ENCODE measurements around the gene ATP6V0C. TPM values are rescaled to one million over a fixed set of nuclear protein-coding genes. Genes with fewer than 3 reads are reported as not detected.

The ATP6V0C gene
- total and polyA plus RNA-seq, 2 of the 13 experiments (the other 11 are each of a cell fraction or from before 2014, with no cell fraction given) = 10.4 to 20.1 TPM

DNA sequence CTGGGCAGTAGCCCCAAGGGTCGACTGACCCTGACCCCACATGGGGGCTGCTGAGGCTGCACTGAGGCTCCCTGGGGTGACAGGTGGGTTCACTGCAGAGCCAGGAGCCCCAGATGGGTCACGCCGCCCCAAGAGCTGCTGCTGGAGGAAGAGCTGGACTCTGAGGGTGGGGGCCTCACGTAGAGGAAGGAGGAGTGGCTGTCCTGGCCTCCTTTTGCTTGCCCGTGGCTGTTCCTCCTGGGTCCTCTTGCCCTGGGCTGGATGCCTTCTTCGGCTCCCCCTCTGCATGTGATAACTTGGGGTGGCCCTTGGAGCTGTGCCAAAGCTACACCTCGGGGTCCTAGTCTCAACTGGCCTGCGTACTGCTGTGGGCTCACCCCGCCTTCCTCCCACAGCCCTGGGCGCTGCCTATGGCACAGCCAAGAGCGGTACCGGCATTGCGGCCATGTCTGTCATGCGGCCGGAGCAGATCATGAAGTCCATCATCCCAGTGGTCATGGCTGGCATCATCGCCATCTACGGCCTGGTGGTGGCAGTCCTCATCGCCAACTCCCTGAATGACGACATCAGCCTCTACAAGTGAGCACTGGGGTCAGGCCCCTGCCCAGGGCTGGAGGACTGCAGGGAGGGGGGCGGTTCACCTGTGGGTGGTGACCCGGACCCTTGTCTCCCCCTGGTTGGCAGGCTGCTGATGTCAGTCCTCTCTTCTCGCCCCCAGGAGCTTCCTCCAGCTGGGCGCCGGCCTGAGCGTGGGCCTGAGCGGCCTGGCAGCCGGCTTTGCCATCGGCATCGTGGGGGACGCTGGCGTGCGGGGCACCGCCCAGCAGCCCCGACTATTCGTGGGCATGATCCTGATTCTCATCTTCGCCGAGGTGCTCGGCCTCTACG is 5.3 kb downstream of the ATP6V0C start (continued):
- TF ChIP-seq, protein P1, sequence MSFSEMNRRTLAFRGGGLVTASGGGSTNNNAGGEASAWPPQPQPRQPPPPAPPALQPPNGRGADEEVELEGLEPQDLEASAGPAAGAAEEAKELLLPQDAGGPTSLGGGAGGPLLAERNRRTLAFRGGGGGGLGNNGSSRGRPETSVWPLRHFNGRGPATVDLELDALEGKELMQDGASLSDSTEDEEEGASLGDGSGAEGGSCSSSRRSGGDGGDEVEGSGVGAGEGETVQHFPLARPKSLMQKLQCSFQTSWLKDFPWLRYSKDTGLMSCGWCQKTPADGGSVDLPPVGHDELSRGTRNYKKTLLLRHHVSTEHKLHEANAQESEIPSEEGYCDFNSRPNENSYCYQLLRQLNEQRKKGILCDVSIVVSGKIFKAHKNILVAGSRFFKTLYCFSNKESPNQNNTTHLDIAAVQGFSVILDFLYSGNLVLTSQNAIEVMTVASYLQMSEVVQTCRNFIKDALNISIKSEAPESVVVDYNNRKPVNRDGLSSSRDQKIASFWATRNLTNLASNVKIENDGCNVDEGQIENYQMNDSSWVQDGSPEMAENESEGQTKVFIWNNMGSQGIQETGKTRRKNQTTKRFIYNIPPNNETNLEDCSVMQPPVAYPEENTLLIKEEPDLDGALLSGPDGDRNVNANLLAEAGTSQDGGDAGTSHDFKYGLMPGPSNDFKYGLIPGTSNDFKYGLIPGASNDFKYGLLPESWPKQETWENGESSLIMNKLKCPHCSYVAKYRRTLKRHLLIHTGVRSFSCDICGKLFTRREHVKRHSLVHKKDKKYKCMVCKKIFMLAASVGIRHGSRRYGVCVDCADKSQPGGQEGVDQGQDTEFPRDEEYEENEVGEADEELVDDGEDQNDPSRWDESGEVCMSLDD (CRISPR knock-in tag; IDR thresholded peaks at IDR 0.05; ENCODE audit: borderline replicate concordance) = no peak

DNA sequence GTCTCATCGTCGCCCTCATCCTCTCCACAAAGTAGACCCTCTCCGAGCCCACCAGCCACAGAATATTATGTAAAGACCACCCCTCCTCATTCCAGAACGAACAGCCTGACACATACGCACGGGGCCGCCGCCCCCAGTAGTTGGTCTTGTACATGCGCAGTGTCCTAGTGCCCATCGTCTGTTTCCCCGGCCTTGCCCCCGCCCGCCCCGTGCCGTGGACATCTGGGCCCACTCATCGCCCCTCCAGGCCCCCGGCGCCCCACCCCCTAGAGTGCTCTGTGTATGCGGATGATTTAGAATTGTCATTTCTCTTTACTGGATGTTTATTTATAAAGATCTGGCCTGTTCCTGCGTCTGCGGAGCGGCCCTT is 5.9 kb downstream of the ATP6V0C start:
- peaks cover 85% of the 10 kb centered on the region for H3K4me1 ChIP-seq (ENCODE audit: insufficient read depth, low read length)
- peaks cover 4 to 21% of the 10 kb centered on the region in 2 experiments; a peak in 4 of 5 replicates for H3K36me3 ChIP-seq (replicated peaks in 1 of 2; ENCODE audit: control insufficient read depth in 1 of 2, insufficient read depth in 2 of 2, low read length in 2 of 2)
- H3K27me3 ChIP-seq (ENCODE audit: control insufficient read depth in 1 of 2, insufficient read depth in 2 of 2, low read length in 2 of 2) = no peaks in the 10 kb centered on the region; a peak in 1 of 5 replicates
- ChIA-PET CTCF (ENCODE audit: low intra/inter-chr PET ratio, low total read pairs) (no interaction called here), POLR2A (interaction anchor here (1.1 to 2.2 kb wide), 5 partner anchors 11 to 45 kb away, joined by 3 to 14 read pairs (median 10); partner anchors contain the start of genes CEMP1, PDPK1 and TBC1D24)
- DNase-seq (ENCODE audit: low spot score) (no peak), FAIRE-seq (no peak), ATAC-seq (no peak)
- intact Hi-C loops (cut with micrococcal nuclease; ENCODE audit: unreplicated experiment) (no loop called here), in situ Hi-C loops (cut with HindIII; ENCODE audit: extremely low pct_ligation_motif_present, low pct_unique_long_range_greater_than_20kb) (no loop called here)
- WGBS (ENCODE audit: low lambda C conversion rate) = 90% methylated on average over 22 of the region's 22 CpGs
- H3K9me3 ChIP-seq (ENCODE audit: low read length) = no peaks in the 10 kb centered on the region
- TF ChIP-seq NFKBIZ (CRISPR knock-in tag; IDR thresholded peaks at IDR 0.05) (no peak), ZFP91 (CRISPR knock-in tag; IDR thresholded peaks at IDR 0.05; ENCODE audit: borderline replicate concordance) (no peak), KDM3A (CRISPR knock-in tag; IDR thresholded peaks at IDR 0.05; ENCODE audit: low read depth) (no peak), ZNF10 (CRISPR knock-in tag; IDR thresholded peaks at IDR 0.05; ENCODE audit: borderline replicate concordance, low read depth) (no peak), CCAR2 (optimal IDR thresholded peaks at IDR 0.05; ENCODE audit: low read depth, low read length) (no peak), KDM6A (CRISPR knock-in tag; IDR thresholded peaks at IDR 0.05; ENCODE audit: low read depth) (no peak), ZNF773 (CRISPR knock-in tag; IDR thresholded peaks at IDR 0.05; ENCODE audit: borderline replicate concordance) (no peak), ZNF333 (CRISPR knock-in tag; IDR thresholded peaks at IDR 0.05; ENCODE audit: borderline replicate concordance) (no peak), MED13 (CRISPR knock-in tag; IDR thresholded peaks at IDR 0.05) (no peak), ZMAT3 (CRISPR knock-in tag; conservative IDR thresholded peaks at IDR 0.05) (no peak), RBFOX2 (IDR thresholded peaks at IDR 0.05; ENCODE audit: low read depth, low read length) (no peak), DPF2 (CRISPR knock-in tag; IDR thresholded peaks at IDR 0.05; ENCODE audit: borderline replicate concordance, low read depth) (no peak)
- TF ChIP-seq, protein P2, sequence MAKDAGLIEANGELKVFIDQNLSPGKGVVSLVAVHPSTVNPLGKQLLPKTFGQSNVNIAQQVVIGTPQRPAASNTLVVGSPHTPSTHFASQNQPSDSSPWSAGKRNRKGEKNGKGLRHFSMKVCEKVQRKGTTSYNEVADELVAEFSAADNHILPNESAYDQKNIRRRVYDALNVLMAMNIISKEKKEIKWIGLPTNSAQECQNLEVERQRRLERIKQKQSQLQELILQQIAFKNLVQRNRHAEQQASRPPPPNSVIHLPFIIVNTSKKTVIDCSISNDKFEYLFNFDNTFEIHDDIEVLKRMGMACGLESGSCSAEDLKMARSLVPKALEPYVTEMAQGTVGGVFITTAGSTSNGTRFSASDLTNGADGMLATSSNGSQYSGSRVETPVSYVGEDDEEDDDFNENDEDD (CRISPR knock-in tag; IDR thresholded peaks at IDR 0.05; ENCODE audit: borderline replicate concordance) = no peak
- peak overlapping the region in 1 of 3 experiments; percentile 25; a peak in 1 of 6 replicates for H3K4me3 ChIP-seq (replicated peaks in 1 of 3; ENCODE audit: insufficient read depth in 1 of 3, low read depth in 2 of 3, low read length in 3 of 3)
- no peak overlapping the region for H3K9ac ChIP-seq (ENCODE audit: insufficient read depth, low read depth, low read length)
- H3K79me2 ChIP-seq (ENCODE audit: insufficient read depth, low read length) = peaks cover 68% of the 10 kb centered on the region
- peaks cover 50% of the 10 kb centered on the region for H4K20me1 ChIP-seq (ENCODE audit: insufficient read depth, low read length)
- H3K4me2 ChIP-seq (ENCODE audit: low read depth, low read length) = no peak overlapping the region
- peak overlapping the region; percentile 52 for H3K27ac ChIP-seq (ENCODE audit: extremely low read length, insufficient read depth, low read length)
- BruUV-seq (replicated peaks) = no TSS peak
- H2AFZ ChIP-seq (ENCODE audit: low read length) = no peak overlapping the region
